Measurements from ENCODE around the gene GAS2L3.

DNA sequence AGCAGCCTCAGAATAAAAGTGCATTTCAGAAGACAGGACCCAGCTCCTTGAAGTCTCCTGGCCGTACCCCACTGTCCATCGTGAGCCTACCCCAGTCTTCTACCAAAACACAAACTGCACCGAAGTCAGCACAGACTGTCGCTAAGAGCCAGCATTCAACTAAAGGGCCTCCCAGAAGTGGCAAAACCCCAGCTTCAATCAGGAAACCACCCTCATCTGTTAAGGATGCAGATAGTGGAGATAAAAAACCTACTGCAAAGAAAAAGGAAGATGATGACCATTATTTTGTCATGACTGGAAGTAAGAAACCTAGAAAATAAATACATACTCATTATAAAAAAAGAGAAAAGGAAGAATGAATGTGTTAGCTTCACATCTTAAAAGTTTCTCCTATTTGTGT is 51.1 kb downstream of the GAS2L3 start:
- TF ChIP-seq POLR2A (IDR thresholded peaks at IDR 0.05; ENCODE audit: low read length) = no peak
- TF ChIP-seq GATA1 (IDR thresholded peaks at IDR 0.05; ENCODE audit: low read depth, low read length) = no peak
